DOHH2 (cell line): ENCODE results near the gene FAM174B.

Experiments used
- H3F3A ChIP-seq: fragments of 200-600 bp; sonication (generic), shearing (Covaris generic); 2 replicates; pipeline ENCODE4 v1.6.0; 2016; ENCODE audit warnings: antibody characterized with exemption, mild to moderate bottlenecking; ENCODE audit not compliant: control insufficient read depth, insufficient read depth
- H3K27ac ChIP-seq: fragments of 200-600 bp; sonication (generic); 2 replicates; pipeline ENCODE4 v1.5.1; 2014; ENCODE audit warnings: low read depth, mild to moderate bottlenecking, low read length, moderate library complexity
- H3K27me3 ChIP-seq: fragments of 200-600 bp; sonication (generic); 2 replicates; pipeline ENCODE4 v1.6.1; 2014; ENCODE audit warnings: mild to moderate bottlenecking, low read length, mixed read lengths; ENCODE audit not compliant: control insufficient read depth
- H3K36me3 ChIP-seq: fragments of 200-600 bp; sonication (generic); 2 replicates; pipeline ENCODE4 v1.6.1; 2014; ENCODE audit warnings: mild to moderate bottlenecking, low read length, moderate library complexity, mixed read lengths; ENCODE audit not compliant: control insufficient read depth
- H3K4me1 ChIP-seq: fragments of 200-600 bp; sonication (generic); 2 replicates; pipeline ENCODE4 v1.6.1; 2014; ENCODE audit warnings: mild to moderate bottlenecking, low read length, mixed read lengths; ENCODE audit not compliant: control insufficient read depth
- H3K4me2 ChIP-seq: fragments of 200-600 bp; sonication (generic); 2 replicates; pipeline ENCODE4 v1.6.0; 2014; ENCODE audit warnings: mild to moderate bottlenecking, low read length, moderate library complexity
- H3K4me3 ChIP-seq: fragments of 200-600 bp; sonication (generic); 2 replicates; pipeline ENCODE4 v1.5.1; 2014; ENCODE audit warnings: mild to moderate bottlenecking, low read length, mixed read lengths
- H3K79me2 ChIP-seq: fragments of 200-600 bp; sonication (generic); 2 replicates; pipeline ENCODE4 v1.6.1; 2014; ENCODE audit warnings: mild to moderate bottlenecking, low read length, mixed read lengths; ENCODE audit not compliant: control insufficient read depth
- H3K9me2 ChIP-seq: fragments of 200-600 bp; sonication (generic); replicated peaks from 2 replicates; pipeline ENCODE4 v1.6.1; 2014; ENCODE audit warnings: mild to moderate bottlenecking, low read length, mixed read lengths; ENCODE audit not compliant: control insufficient read depth
- H3K9me3 ChIP-seq: fragments of 200-600 bp; sonication (generic); 2 replicates; pipeline ENCODE4 v1.6.1; 2014; ENCODE audit warnings: antibody characterized with exemption, low read length, mixed read lengths; ENCODE audit not compliant: control insufficient read depth, insufficient read depth
- H4K20me1 ChIP-seq: fragments of 200-600 bp; sonication (generic); 2 replicates; pipeline ENCODE4 v1.6.0; 2014; ENCODE audit warnings: low read depth, mild to moderate bottlenecking, antibody characterized with exemption, low read length, moderate library complexity; ENCODE audit not compliant: control insufficient read depth, insufficient read depth
- EZH2phosphoT487 ChIP-seq: fragments of 200-600 bp; sonication (generic); IDR thresholded peaks from 2 replicates; pipeline ENCODE4 v1.6.1; 2017; ENCODE audit warnings: borderline replicate concordance, mild to moderate bottlenecking, antibody characterized with exemption, low read length, moderate library complexity, mixed read lengths
- TF ChIP-seq, protein P1 (sequence below): fragments of 200-600 bp; sonication (generic); IDR thresholded peaks from one replicate; pipeline ENCODE4 v1.5.1; 2014; ENCODE audit warnings: antibody characterized with exemption, mild to moderate bottlenecking, low read depth, low read length; ENCODE audit not compliant: poor library complexity, severe bottlenecking

The FAM174B gene

DNA sequence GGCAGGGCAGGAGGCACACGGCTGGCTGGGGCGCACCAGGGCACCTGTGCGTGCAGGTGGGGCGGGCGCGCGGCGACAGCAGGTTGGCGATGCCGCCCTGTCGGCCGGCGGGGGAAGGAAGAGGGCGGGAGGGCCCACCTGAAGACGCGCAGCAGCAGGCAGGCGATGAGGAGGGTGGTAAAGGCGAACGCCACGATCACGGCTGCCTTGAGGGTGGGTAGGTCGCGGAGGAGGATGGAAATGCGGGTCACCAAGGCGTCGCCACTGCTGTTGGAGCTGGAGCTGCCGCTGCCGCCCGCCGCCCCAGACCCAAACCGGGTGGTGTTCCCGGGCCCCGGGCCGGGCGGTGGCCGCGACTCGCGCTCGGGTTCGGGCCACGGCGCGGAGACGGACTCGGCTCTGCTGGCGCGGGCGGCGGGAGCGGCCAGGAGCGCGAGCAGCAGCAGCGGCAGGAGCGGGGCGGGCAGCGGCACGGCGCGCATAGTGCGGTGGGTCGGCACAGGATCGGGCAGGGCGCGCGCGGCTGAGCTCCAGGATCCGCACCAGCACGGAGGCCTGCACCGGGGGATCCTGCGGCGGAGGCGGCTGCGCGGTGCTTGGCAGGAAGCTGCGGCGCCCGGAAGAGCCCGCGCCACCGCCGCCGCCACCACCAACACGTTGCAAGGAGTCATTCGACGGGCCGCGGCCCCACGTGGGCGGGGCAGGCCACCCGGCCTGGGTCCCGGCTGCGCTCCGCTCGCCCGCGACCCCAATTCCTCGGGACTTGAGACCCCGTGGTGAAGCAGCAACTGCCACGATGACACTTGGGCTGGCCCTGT, at the start of gene FAM174B:
Gene FAM174B, minus strand, starts transcription at position 598 of the 818 bp plus-strand sequence.
- no peaks in the 10 kb centered on the region for H3K4me1 ChIP-seq
- no peaks in the 10 kb centered on the region for H3K9me2 ChIP-seq
- no peak within 1 kb of the TSS for H3K4me2 ChIP-seq
- no peak within 1 kb of the TSS for H3K4me3 ChIP-seq
- H3F3A ChIP-seq, result no peaks in the 10 kb centered on the region
- no peaks in the 10 kb centered on the region for H3K36me3 ChIP-seq
- no peaks in the 10 kb centered on the region for H3K27me3 ChIP-seq
- no peak within 1 kb of the TSS for H3K27ac ChIP-seq
- TF ChIP-seq, protein P1, sequence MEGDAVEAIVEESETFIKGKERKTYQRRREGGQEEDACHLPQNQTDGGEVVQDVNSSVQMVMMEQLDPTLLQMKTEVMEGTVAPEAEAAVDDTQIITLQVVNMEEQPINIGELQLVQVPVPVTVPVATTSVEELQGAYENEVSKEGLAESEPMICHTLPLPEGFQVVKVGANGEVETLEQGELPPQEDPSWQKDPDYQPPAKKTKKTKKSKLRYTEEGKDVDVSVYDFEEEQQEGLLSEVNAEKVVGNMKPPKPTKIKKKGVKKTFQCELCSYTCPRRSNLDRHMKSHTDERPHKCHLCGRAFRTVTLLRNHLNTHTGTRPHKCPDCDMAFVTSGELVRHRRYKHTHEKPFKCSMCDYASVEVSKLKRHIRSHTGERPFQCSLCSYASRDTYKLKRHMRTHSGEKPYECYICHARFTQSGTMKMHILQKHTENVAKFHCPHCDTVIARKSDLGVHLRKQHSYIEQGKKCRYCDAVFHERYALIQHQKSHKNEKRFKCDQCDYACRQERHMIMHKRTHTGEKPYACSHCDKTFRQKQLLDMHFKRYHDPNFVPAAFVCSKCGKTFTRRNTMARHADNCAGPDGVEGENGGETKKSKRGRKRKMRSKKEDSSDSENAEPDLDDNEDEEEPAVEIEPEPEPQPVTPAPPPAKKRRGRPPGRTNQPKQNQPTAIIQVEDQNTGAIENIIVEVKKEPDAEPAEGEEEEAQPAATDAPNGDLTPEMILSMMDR, result no peak
- no peak for TF ChIP-seq EZH2phosphoT487
- no peaks in the 10 kb centered on the region for H4K20me1 ChIP-seq
- no peaks in the 10 kb centered on the region for H3K79me2 ChIP-seq
- H3K9me3 ChIP-seq, result peaks cover 8% of the 10 kb centered on the region; the same call in 1 of the 2 replicates

DNA sequence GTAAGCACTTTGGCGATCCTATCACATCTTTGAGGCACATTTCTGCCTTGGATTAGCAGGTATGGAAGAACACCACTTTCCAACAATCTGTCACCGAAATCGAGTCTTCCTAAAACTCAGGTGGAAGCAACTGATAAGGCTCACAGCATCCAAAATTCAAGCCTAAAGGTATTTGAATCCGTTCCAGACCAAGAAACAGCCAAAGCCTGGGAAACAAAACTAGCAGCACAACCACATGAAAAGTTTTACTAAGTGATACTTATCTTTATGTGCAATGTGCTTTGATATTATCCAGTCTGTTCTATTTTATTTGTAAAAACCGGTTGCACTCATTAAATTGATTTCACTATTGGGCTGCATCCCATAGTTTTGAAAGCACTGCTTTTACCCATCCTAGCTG, 40.5 kb upstream of the FAM174B start:
- no peaks in the 10 kb centered on the region for H3K27me3 ChIP-seq
- H3K4me3 ChIP-seq, result no peak overlapping the region
- no peaks in the 10 kb centered on the region for H3F3A ChIP-seq
- no peak overlapping the region for H3K27ac ChIP-seq
- H3K9me3 ChIP-seq, result no peaks in the 10 kb centered on the region
- TF ChIP-seq EZH2phosphoT487, result no peak
- TF ChIP-seq, protein P1, result no peak
- no peaks in the 10 kb centered on the region for H3K4me1 ChIP-seq
- H4K20me1 ChIP-seq, result no peaks in the 10 kb centered on the region
- no peaks in the 10 kb centered on the region for H3K9me2 ChIP-seq
- H3K79me2 ChIP-seq, result no peaks in the 10 kb centered on the region
- H3K4me2 ChIP-seq, result no peak overlapping the region
- H3K36me3 ChIP-seq, result no peaks in the 10 kb centered on the region

DNA sequence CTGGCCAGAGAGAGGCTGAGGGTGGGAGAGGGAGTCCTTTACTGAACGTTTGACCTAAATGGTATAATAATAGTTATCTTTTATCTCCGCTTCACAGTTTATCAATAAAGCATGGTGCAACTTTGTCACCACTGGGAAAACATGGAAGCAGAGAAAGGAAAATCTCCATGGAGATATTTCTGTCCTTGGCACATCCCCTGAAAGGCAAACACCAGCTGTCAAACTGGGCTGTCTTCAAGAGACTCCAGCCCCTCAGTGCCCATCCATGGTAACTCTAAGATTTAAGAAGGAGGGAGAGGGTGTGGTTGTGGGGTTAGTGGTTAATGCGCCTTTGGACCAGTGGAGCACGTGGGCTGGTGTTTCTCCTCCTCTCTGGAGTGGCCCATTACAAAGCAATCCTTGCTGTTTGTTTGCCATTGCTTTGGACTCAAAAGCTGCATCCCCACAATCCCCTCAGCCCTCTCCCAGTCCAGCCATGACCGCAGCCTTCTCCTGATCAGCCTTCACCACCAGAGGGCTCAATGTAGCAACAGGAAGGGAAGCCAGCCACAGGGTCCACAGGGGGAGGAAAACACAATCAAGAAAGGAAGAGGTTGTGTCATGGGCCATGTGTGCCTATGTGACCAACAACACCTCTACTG, 38.2 kb upstream of the FAM174B start:
- Histone ChIP-seq H3K9me2 (no peaks in the 10 kb centered on the region), H3K79me2 (no peaks in the 10 kb centered on the region), H3K4me2 (no peak overlapping the region), H3K27ac (no peak overlapping the region), H4K20me1 (no peaks in the 10 kb centered on the region), H3K36me3 (no peaks in the 10 kb centered on the region), H3K4me3 (no peak overlapping the region), H3F3A (no peaks in the 10 kb centered on the region), H3K9me3 (no peaks in the 10 kb centered on the region), H3K4me1 (no peaks in the 10 kb centered on the region), H3K27me3 (no peaks in the 10 kb centered on the region)
- no peak for TF ChIP-seq EZH2phosphoT487
- TF ChIP-seq, protein P1, result peak; percentile 17
